ENCODE measurements around the gene TPH2.

- TF ChIP-seq TAF1 (conservative IDR thresholded peaks at IDR 0.05) = no peak
- TF ChIP-seq SP1 (IDR thresholded peaks at IDR 0.05) = no peak
- no peak for TF ChIP-seq RXRA (IDR thresholded peaks at IDR 0.05)
- no peak for TF ChIP-seq RAD21 (IDR thresholded peaks at IDR 0.05)
- no peak for TF ChIP-seq CTCF (IDR thresholded peaks at IDR 0.05; ENCODE audit: low read depth, low read length, missing input control)
- no peak for TF ChIP-seq REST (IDR thresholded peaks at IDR 0.05)
- no peak for TF ChIP-seq MAX (IDR thresholded peaks at IDR 0.05)
- no peak for TF ChIP-seq YY1 (IDR thresholded peaks at IDR 0.05)
- no peak for TF ChIP-seq JUND (IDR thresholded peaks at IDR 0.05)
- TF ChIP-seq EGR1 (IDR thresholded peaks at IDR 0.05; ENCODE audit: low read depth in 2 of 2) = no peak
Measured at GRCh38 chr12:71950819-71951218, 12.2 kb downstream of the TPH2 start.

Data from liver (tissue), 3 donors.